H1 (cell line): ENCODE results near the gene CYP1A2.
"Not testable (repeated sequence)": the region's sequence is repeated elsewhere in the genome, so short reads cannot be mapped to it uniquely, and the experiment has no call there.

Experiments used
- CTCF ChIP-seq, 3 experiments: IDR thresholded peaks; 1 replicate in 2 of 3; 2 replicates in 1 of 3; pipeline versions ENCODE4 v1.5.1 to v1.6.1; 2011; ENCODE audit warnings: low read length in 3 of 3, mild to moderate bottlenecking in 3 of 3, inconsistent platforms in 2 of 3, low read depth in 1 of 3, moderate library complexity in 1 of 3; ENCODE audit not compliant: insufficient read depth in 1 of 3; ENCODE audit errors: control extremely low read depth in 1 of 3
- MAFK ChIP-seq: IDR thresholded peaks from 2 replicates; pipeline ENCODE4 v1.6.1; 2012; ENCODE audit warnings: low read depth, mild to moderate bottlenecking, improper control_type of control experiment, low read length
- POLR2AphosphoS5 ChIP-seq: IDR thresholded peaks from 2 replicates; pipeline ENCODE4 v1.6.1; 2011; ENCODE audit warnings: low read depth, low read length
- TAF1 ChIP-seq: IDR thresholded peaks from 2 replicates; pipeline ENCODE4 v1.6.1; 2011; ENCODE audit warnings: mild to moderate bottlenecking, low read depth, low read length

- not testable (repeated sequence) for TF ChIP-seq CTCF (IDR thresholded peaks at IDR 0.05; ENCODE audit: control extremely low read depth in 1 of 3, insufficient read depth in 1 of 3, low read depth in 1 of 3, low read length in 3 of 3); POLR2AphosphoS5; MAFK; TAF1
Measured at GRCh38 chr15:74728699-74729098, 19.9 kb upstream of the CYP1A2 start.
